Epithelial cell of esophagus (primary cell): ENCODE results near the gene OR2B6.

Experiments used
- DNase-seq: peaks from one replicate; pipeline ENCODE4 v3.0.0; 2010; ENCODE audit warnings: low read depth
- H3K4me3 ChIP-seq: 2 replicates; pipeline ENCODE4 v1.5.1; 2011; ENCODE audit warnings: mild to moderate bottlenecking, low read length, control low read depth
- CTCF ChIP-seq: IDR thresholded peaks from 2 replicates; pipeline ENCODE4 v1.5.1; 2011; ENCODE audit warnings: low read depth, mild to moderate bottlenecking, low read length, control low read depth, inconsistent platforms; ENCODE audit not compliant: insufficient read depth; ENCODE audit errors: missing control alignments

Gene OR2B6

GRCh38 chr6:28003059-28003458 lies 46.0 kb downstream of the OR2B6 start:
- TF ChIP-seq CTCF = no peak
- DNase-seq = no peak
- H3K4me3 ChIP-seq = no peak overlapping the region

DNA sequence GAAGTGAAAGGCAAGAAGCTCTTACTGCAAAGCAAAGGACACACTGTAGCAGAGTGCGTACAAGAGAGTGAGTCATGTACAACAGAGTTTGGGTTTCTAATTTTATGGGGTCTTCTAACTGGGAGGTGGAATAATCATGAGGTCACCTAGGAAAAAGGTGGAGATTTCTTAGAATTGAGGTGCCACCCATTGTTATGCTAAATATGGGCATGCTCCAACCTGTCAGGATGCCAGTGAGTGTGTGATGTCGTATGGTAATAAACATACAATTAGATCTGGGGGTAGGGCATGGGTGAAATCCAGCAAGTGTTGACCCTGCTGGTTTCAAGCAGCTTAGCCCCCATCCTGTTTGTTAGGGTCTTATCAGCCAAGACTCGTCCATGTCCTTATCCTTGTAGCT lies 46.6 kb downstream of the OR2B6 start:
- H3K4me3 ChIP-seq = no peak overlapping the region
- TF ChIP-seq CTCF = no peak
- DNase-seq = peak; percentile 40

GRCh38 chr6:28004350-28005151 lies 47.5 kb downstream of the OR2B6 start:
- DNase-seq = no peak
- no peak for TF ChIP-seq CTCF
- H3K4me3 ChIP-seq = no peak overlapping the region

DNA sequence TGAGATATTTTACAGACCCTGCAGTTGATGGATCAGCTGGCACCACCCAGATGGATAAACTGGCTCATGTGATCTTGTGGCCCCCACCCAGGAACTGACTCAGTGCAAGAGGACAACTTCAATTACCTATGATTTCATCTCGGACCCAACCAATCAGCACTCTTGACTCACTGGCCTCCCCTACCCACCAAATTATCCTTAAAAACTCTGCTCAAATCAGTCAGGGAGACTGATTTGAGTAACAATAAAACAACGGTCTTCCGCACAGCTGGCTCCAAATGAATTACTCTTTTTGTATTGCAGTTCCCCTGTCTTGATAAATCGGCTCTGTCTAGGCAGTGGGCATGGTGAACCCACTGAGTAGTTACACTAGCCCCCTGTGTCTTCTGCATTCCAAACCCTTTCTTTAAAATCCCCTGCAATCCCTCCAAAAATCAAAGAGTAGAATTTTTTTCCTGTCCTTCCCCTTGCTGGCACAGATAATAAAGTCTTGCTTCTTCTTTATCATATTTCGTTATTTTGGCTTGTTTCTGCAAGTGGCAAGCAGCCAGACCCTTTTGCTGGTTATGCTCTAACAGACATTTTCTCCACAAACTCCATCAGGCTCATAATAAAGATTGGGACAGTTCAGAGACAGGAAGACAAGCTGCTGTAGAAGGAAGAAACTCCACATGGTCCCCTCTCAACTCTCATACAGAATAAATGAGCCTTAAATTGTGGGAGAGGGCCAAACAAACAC lies 48.3 kb downstream of the OR2B6 start:
- no peak for DNase-seq
- H3K4me3 ChIP-seq = no peak overlapping the region
- no peak for TF ChIP-seq CTCF

- H3K4me3 ChIP-seq = no peak overlapping the region
- TF ChIP-seq CTCF = no peak
- DNase-seq = no peak
Measured at GRCh38 chr6:28005975-28006374, 48.9 kb downstream of the OR2B6 start.
